Panc1 (cell line): ENCODE results near the gene NKRF. TPM values are rescaled to one million over a fixed set of nuclear protein-coding genes. Genes with fewer than 3 reads are reported as not detected.

Experiments
- ATAC-seq: fragments of 200-7000 bp; cut with Tn5 transposase; 2 replicates; pipeline ENCODE4 v1.9.1; 2020; ENCODE audit warnings: mild to moderate bottlenecking, moderate library complexity
- BruUV-seq: library from RNA; stranded (reverse); fragments of 400-500 nt; replicated peaks from 2 replicates; lab custom pipeline; 2021; lab: Mats Ljungman, UMichigan
- CTCF ChIA-PET: fragments of 300-600 bp; sonication (Branson Sonifier 250); formaldehyde crosslinking; loops from one replicate; lab custom pipeline; 2022; ENCODE audit warnings: antibody characterized with exemption; lab: Charles Lee
- POLR2A ChIA-PET: fragments of 300-600 bp; sonication (Branson Sonifier 250); formaldehyde crosslinking; loops from one replicate; lab custom pipeline; 2022; ENCODE audit warnings: antibody characterized with exemption; lab: Charles Lee
- DNase-seq: peaks from one replicate; pipeline ENCODE4 v3.0.0-alpha.2; 2010; ENCODE audit warnings: low read depth, low spot score
- H3K27ac ChIP-seq: 2 replicates; pipeline ENCODE4 v1.5.1; 2011; ENCODE audit warnings: mild to moderate bottlenecking, low read length, inconsistent platforms
- H3K27me3 ChIP-seq: fragments of 200-500 bp; sonication (Bioruptor generic); 2 replicates; pipeline ENCODE4 v1.6.0; 2014; ENCODE audit warnings: low read length, inconsistent platforms; ENCODE audit not compliant: control insufficient read depth, insufficient read depth
- H3K36me3 ChIP-seq: fragments of 200-500 bp; sonication (Bioruptor generic); 2 replicates; pipeline ENCODE4 v1.5.1; 2014; ENCODE audit warnings: inconsistent platforms, mild to moderate bottlenecking, low read length, moderate library complexity; ENCODE audit not compliant: control insufficient read depth, insufficient read depth
- H3K4me1 ChIP-seq: 2 replicates; pipeline ENCODE4 v1.5.1; 2011; ENCODE audit warnings: inconsistent platforms, mild to moderate bottlenecking, low read length, moderate library complexity; ENCODE audit not compliant: control insufficient read depth, insufficient read depth
- H3K4me3 ChIP-seq, 2 experiments: 2 replicates each; pipeline ENCODE4 v1.5.1; 2011 to 2012; ENCODE audit warnings: low read depth in 2 of 2, low read length in 2 of 2, mild to moderate bottlenecking in 2 of 2, inconsistent platforms in 1 of 2, moderate library complexity in 1 of 2
- H3K9me3 ChIP-seq: fragments of 200-500 bp; sonication (Bioruptor generic); 2 replicates; pipeline ENCODE4 v1.5.1; 2014; ENCODE audit warnings: low read depth, mild to moderate bottlenecking, inconsistent platforms, low read length, moderate library complexity; ENCODE audit not compliant: control insufficient read depth, insufficient read depth
- POLR2AphosphoS5 ChIP-seq: IDR thresholded peaks from 2 replicates; pipeline ENCODE4 v1.6.1; 2012; ENCODE audit warnings: mild to moderate bottlenecking, low read depth, low read length, moderate library complexity
- SIN3A ChIP-seq: IDR thresholded peaks from 2 replicates; pipeline ENCODE4 v1.6.1; 2012; ENCODE audit warnings: low read depth, mild to moderate bottlenecking, low read length, moderate library complexity, borderline replicate concordance; ENCODE audit not compliant: insufficient read depth
- TCF7L2 ChIP-seq: IDR thresholded peaks from 2 replicates; pipeline ENCODE4 v1.6.1; 2011; ENCODE audit warnings: mild to moderate bottlenecking, low read depth, low read length, inconsistent platforms
- in situ Hi-C: cut with HindIII; loops from 2 replicates; pipeline ENCODE4 v1.10.0; 2016; ENCODE audit warnings: low sequenced_read_pairs, low pct_unique_long_range_greater_than_20kb
- intact Hi-C: fragments of 100-400 bp; cut with micrococcal nuclease; formaldehyde crosslinking; loops from one replicate; pipeline ENCODE4 v1.10.0; 2022; ENCODE audit not compliant: unreplicated experiment
- total RNA-seq: library from RNA; stranded (reverse); gene quantifications from one replicate; pipeline ENCODE4 v1.2.1, GENCODE V29; 2021; ENCODE audit not compliant: unreplicated experiment
- TF ChIP-seq, protein P1 (sequence below), 2 experiments: IDR thresholded peaks; 2 replicates each; pipeline ENCODE4 v1.6.1; 2011 to 2012; ENCODE audit warnings: low read depth in 2 of 2, control low read depth in 1 of 2, low read length in 1 of 2, mild to moderate bottlenecking in 1 of 2, moderate library complexity in 1 of 2; ENCODE audit not compliant: insufficient read depth in 1 of 2
- TF ChIP-seq, protein P2 (sequence below): fragments of 450-650 bp; IDR thresholded peaks from 2 replicates; pipeline ENCODE4 v1.5.1; 2017; ENCODE audit warnings: mild to moderate bottlenecking

The NKRF gene
- total RNA-seq, 1 experiment from 2014 or later: 25.5 TPM

DNA sequence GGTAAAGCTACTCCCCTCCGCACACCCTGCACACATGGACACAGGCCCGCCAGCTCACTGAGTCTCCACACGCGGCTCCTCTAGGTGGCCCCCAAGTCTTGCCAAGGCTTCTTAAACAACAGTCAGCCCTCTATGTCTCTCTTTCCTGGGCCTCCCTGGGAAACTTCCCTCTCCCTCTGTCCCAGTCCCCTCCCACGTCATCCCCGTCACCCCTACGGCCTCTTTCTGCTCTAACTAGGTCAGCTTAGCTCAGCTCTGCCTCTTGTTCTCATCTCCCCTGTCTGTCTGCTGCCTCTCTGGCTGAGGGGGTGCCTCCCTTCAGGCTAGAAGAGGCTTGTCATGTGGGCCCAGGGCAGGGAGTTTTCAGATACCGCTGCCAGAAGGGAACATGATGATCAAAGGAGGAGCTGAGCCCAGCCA is 47.9 kb upstream of the NKRF start:
- CTCF ChIA-PET: interaction anchor here (0.6 kb wide), 3 partner anchors 34 to 139 kb away, joined by 3 to 6 read pairs (median 5); no protein-coding TSS in a partner anchor
- H3K27ac ChIP-seq: no peak overlapping the region
- POLR2A ChIA-PET: no interaction called here
- no peaks in the 10 kb centered on the region; the same call in 1 of the 2 replicates for H3K36me3 ChIP-seq
- ATAC-seq: no peak
- H3K4me3 ChIP-seq: no peak overlapping the region
- no peaks in the 10 kb centered on the region for H3K9me3 ChIP-seq
- no peaks in the 10 kb centered on the region for H3K27me3 ChIP-seq
- no peak for DNase-seq
- BruUV-seq: no TSS peak
- in situ Hi-C loops (no loop called here), intact Hi-C loops (no loop called here)
- TF ChIP-seq, protein P1, sequence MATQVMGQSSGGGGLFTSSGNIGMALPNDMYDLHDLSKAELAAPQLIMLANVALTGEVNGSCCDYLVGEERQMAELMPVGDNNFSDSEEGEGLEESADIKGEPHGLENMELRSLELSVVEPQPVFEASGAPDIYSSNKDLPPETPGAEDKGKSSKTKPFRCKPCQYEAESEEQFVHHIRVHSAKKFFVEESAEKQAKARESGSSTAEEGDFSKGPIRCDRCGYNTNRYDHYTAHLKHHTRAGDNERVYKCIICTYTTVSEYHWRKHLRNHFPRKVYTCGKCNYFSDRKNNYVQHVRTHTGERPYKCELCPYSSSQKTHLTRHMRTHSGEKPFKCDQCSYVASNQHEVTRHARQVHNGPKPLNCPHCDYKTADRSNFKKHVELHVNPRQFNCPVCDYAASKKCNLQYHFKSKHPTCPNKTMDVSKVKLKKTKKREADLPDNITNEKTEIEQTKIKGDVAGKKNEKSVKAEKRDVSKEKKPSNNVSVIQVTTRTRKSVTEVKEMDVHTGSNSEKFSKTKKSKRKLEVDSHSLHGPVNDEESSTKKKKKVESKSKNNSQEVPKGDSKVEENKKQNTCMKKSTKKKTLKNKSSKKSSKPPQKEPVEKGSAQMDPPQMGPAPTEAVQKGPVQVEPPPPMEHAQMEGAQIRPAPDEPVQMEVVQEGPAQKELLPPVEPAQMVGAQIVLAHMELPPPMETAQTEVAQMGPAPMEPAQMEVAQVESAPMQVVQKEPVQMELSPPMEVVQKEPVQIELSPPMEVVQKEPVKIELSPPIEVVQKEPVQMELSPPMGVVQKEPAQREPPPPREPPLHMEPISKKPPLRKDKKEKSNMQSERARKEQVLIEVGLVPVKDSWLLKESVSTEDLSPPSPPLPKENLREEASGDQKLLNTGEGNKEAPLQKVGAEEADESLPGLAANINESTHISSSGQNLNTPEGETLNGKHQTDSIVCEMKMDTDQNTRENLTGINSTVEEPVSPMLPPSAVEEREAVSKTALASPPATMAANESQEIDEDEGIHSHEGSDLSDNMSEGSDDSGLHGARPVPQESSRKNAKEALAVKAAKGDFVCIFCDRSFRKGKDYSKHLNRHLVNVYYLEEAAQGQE (IDR thresholded peaks at IDR 0.05; ENCODE audit: insufficient read depth in 1 of 2, low read depth in 2 of 2, low read length in 1 of 2): no peak
- TF ChIP-seq SIN3A (no peak), POLR2AphosphoS5 (no peak), TCF7L2 (no peak)
- TF ChIP-seq, protein P2, sequence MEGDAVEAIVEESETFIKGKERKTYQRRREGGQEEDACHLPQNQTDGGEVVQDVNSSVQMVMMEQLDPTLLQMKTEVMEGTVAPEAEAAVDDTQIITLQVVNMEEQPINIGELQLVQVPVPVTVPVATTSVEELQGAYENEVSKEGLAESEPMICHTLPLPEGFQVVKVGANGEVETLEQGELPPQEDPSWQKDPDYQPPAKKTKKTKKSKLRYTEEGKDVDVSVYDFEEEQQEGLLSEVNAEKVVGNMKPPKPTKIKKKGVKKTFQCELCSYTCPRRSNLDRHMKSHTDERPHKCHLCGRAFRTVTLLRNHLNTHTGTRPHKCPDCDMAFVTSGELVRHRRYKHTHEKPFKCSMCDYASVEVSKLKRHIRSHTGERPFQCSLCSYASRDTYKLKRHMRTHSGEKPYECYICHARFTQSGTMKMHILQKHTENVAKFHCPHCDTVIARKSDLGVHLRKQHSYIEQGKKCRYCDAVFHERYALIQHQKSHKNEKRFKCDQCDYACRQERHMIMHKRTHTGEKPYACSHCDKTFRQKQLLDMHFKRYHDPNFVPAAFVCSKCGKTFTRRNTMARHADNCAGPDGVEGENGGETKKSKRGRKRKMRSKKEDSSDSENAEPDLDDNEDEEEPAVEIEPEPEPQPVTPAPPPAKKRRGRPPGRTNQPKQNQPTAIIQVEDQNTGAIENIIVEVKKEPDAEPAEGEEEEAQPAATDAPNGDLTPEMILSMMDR: no peak
- H3K4me1 ChIP-seq: no peaks in the 10 kb centered on the region

DNA sequence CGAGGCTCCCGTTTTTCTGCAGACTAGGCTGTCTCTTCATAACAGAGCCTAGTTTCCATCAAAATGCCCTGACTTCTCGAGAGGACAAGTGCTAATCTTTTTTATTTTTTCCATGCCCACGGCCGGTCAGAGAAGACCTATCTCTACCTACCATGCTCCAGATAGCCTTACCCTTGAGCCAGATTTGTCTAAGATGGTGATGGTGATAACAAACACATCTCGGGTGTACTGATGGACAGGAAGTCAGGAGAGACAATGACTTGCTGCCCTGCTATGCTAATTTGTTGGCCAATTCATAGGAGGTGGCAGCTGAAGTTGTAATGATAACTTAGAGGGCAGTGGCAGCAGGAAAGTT is 42.2 kb upstream of the NKRF start:
- ATAC-seq: no peak
- TSS peak; percentile 51 for BruUV-seq
- Histone ChIP-seq H3K27ac (no peak overlapping the region), H3K36me3 (no peaks in the 10 kb centered on the region; the same call in 1 of the 2 replicates), H3K4me3 (no peak overlapping the region), H3K4me1 (no peaks in the 10 kb centered on the region), H3K9me3 (no peaks in the 10 kb centered on the region), H3K27me3 (no peaks in the 10 kb centered on the region)
- DNase-seq: no peak
- intact Hi-C loops (no loop called here), in situ Hi-C loops (no loop called here)
- TF ChIP-seq POLR2AphosphoS5: no peak
- TF ChIP-seq, protein P2: no peak
- TF ChIP-seq TCF7L2: no peak
- TF ChIP-seq, protein P1 (IDR thresholded peaks at IDR 0.05; ENCODE audit: insufficient read depth in 1 of 2, low read depth in 2 of 2, low read length in 1 of 2): no peak
- TF ChIP-seq SIN3A: no peak
- POLR2A ChIA-PET: no interaction called here
- CTCF ChIA-PET: no interaction called here
